ENCODE results near the gene GALNT6. TPM values are rescaled to one million over a fixed set of nuclear protein-coding genes. Genes with fewer than 3 reads are reported as not detected.

The GALNT6 gene
- total RNA-seq, 3 donors from 2014 or later (not counting 1 experiment from before 2014, with no cell fraction given): 19.3 to 38.5 (median 33.9) TPM

GRCh38 chr12:51321882-51322281, 69.3 kb downstream of the GALNT6 start:
- Mint-ChIP-seq H3K4me3 (peak overlapping the region; percentile 94), H3K4me1 (peaks cover 89 to 91% of the 10 kb centered on the region in 2 donors)

GRCh38 chr12:51320695-51321320, 70.4 kb downstream of the GALNT6 start:
- WGBS (ENCODE audit: insufficient coverage): 24% methylated on average over 3 of the region's 3 CpGs
- Histone ChIP-seq H3K4me1 (ENCODE audit: control insufficient read depth, insufficient read depth, low read length) (peaks cover 78% of the 10 kb centered on the region), H3K9me3 (ENCODE audit: control insufficient read depth, insufficient read depth, low read length) (no peaks in the 10 kb centered on the region), H3K27ac (ENCODE audit: low read length) (peak overlapping the region; percentile 97), H3K4me3 (ENCODE audit: low read length) (peak overlapping the region; percentile 90), H3K36me3 (ENCODE audit: control insufficient read depth, insufficient read depth, low read length) (peaks cover 7% of the 10 kb centered on the region), H3K27me3 (ENCODE audit: control insufficient read depth, insufficient read depth, low read length) (no peaks in the 10 kb centered on the region)
- Mint-ChIP-seq H3K4me3 (peak overlapping the region; percentile 94), H3K27me3 (ENCODE audit: low read depth in 2 of 2) (no peaks in the 10 kb centered on the region), H3K27ac (peak overlapping the region; percentile 87 to 90), H3K9me3 (no peaks in the 10 kb centered on the region), H3K4me1 (peaks cover 89 to 91% of the 10 kb centered on the region in 2 donors), H3K36me3 (peaks cover 18% of the 10 kb centered on the region)
- peak in 1 of 2 donors; percentile 47 for DNase-seq
- intact Hi-C loops (cut with micrococcal nuclease): no loop called here
- no peak for TF ChIP-seq CTCF (IDR thresholded peaks at IDR 0.05)
- no peak for ATAC-seq

More at GRCh38 chr12:51321882-51322281, 69.3 kb downstream of the GALNT6 start:
- 85% methylated on average over 3 of the region's 3 CpGs for WGBS (ENCODE audit: insufficient coverage)
- Histone ChIP-seq H3K27me3 (ENCODE audit: control insufficient read depth, insufficient read depth, low read length) (no peaks in the 10 kb centered on the region), H3K9me3 (ENCODE audit: control insufficient read depth, insufficient read depth, low read length) (no peaks in the 10 kb centered on the region), H3K36me3 (ENCODE audit: control insufficient read depth, insufficient read depth, low read length) (peaks cover 5% of the 10 kb centered on the region), H3K27ac (ENCODE audit: low read length) (peak overlapping the region; percentile 97), H3K4me1 (ENCODE audit: control insufficient read depth, insufficient read depth, low read length) (peaks cover 81% of the 10 kb centered on the region), H3K4me3 (ENCODE audit: low read length) (peak overlapping the region; percentile 90)
- no peaks in the 10 kb centered on the region for H3K9me3 Mint-ChIP-seq
- TF ChIP-seq CTCF (IDR thresholded peaks at IDR 0.05): no peak
- no peaks in the 10 kb centered on the region for H3K27me3 Mint-ChIP-seq (ENCODE audit: low read depth in 2 of 2)
- peaks cover 18% of the 10 kb centered on the region for H3K36me3 Mint-ChIP-seq
- intact Hi-C loops (cut with micrococcal nuclease): no loop called here
- ATAC-seq: no peak
- no peak for DNase-seq
- peak overlapping the region; percentile 87 to 90 for H3K27ac Mint-ChIP-seq

- ATAC-seq (no peak), DNase-seq (no peak)
- Mint-ChIP-seq H3K27ac (peak overlapping the region; percentile 87 to 90), H3K4me3 (peak overlapping the region; percentile 94), H3K27me3 (ENCODE audit: low read depth in 2 of 2) (no peaks in the 10 kb centered on the region), H3K36me3 (peaks cover 18% of the 10 kb centered on the region), H3K9me3 (no peaks in the 10 kb centered on the region), H3K4me1 (peaks cover 89 to 90% of the 10 kb centered on the region in 2 donors)
- no peak for TF ChIP-seq CTCF (IDR thresholded peaks at IDR 0.05)
- intact Hi-C loops (cut with micrococcal nuclease): no loop called here
- Histone ChIP-seq H3K9me3 (ENCODE audit: control insufficient read depth, insufficient read depth, low read length) (no peaks in the 10 kb centered on the region), H3K4me3 (ENCODE audit: low read length) (no peak overlapping the region), H3K36me3 (ENCODE audit: control insufficient read depth, insufficient read depth, low read length) (peaks cover 12% of the 10 kb centered on the region), H3K4me1 (ENCODE audit: control insufficient read depth, insufficient read depth, low read length) (peaks cover 79% of the 10 kb centered on the region), H3K27me3 (ENCODE audit: control insufficient read depth, insufficient read depth, low read length) (no peaks in the 10 kb centered on the region), H3K27ac (ENCODE audit: low read length) (peak overlapping the region; percentile 97)
- WGBS (ENCODE audit: insufficient coverage): 57% methylated on average over 2 of the region's 4 CpGs
Measured at GRCh38 chr12:51320311-51320694, 70.9 kb downstream of the GALNT6 start.

Measured in natural killer cell (primary cell).